GM11168 (cell line): ENCODE measurements around the gene CCR7.

Source experiments
- in situ Hi-C: fragments of 300-500 bp; cut with MboI; formaldehyde crosslinking; loops from one replicate; pipeline ENCODE4 v1.12.0; 2022; ENCODE audit warnings: low sequenced_read_pairs; ENCODE audit not compliant: unreplicated experiment

The CCR7 gene

DNA sequence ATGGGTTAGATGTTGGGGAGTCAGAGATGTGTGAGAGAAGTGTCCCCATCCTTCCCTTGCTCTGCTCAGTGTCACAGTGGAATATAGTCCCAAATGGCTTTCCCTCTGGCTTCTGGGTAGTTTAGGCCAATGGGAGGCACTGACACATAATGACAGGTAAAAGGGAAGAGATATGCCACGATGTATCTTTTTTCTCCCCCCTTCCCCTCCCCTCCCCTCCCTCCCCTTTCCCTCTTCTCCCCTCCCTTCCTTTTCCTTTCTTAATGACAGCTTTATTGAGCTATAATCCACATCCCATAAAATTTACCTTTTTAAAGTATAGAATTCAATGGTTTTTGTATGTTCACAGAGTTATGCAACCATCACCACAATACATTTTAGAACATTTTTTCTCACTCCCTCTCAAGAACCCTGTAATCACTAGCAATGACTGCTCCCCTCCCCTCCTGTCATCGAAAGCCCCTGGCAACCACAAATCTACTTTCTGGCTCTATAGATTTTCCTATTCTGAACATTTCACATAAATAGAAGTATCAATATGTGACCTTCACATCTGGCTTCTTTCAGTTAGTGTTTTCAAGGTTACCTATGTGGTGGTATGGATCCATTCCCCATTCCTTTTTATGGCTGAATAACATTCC is 617 bp upstream of the CCR7 start:
- in situ Hi-C loops = no loop called here

DNA sequence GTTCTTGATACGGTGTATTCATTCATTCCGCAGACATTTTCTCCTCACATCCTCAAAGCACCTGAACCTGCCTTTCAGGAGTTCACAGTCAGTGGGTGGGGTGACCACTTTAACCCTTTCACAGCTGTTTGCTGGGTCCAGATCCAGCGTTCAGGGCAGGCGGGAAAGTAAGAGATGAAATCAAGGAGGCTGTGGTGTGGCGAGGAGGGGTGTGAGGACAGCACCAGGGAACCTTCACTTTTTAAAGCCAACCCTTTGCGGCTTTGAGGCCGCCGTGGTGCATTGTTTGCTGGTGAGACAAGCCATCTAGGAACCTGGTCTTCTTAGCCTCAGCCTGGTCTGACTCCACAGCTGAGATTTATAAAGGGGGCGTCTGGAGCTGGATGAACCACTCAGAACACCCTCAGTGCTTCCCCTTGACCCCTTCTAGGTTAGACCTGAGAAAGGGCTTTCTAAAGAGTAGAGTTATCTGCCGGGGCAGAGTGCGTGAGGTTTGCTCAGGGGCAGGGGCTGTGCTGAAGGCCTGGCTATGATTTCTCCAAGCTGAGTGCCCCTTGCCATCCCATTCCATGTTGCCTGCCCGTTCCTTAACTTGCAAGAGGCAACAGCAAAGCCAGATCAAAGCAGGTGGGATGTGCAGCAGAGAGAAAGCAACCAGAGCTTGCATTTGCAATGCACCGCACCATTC is 933 bp downstream of the CCR7 start:
- in situ Hi-C loops = loop anchor here (5.0 kb wide), 1 partner anchor 38 kb away; no protein-coding TSS in a partner anchor

DNA sequence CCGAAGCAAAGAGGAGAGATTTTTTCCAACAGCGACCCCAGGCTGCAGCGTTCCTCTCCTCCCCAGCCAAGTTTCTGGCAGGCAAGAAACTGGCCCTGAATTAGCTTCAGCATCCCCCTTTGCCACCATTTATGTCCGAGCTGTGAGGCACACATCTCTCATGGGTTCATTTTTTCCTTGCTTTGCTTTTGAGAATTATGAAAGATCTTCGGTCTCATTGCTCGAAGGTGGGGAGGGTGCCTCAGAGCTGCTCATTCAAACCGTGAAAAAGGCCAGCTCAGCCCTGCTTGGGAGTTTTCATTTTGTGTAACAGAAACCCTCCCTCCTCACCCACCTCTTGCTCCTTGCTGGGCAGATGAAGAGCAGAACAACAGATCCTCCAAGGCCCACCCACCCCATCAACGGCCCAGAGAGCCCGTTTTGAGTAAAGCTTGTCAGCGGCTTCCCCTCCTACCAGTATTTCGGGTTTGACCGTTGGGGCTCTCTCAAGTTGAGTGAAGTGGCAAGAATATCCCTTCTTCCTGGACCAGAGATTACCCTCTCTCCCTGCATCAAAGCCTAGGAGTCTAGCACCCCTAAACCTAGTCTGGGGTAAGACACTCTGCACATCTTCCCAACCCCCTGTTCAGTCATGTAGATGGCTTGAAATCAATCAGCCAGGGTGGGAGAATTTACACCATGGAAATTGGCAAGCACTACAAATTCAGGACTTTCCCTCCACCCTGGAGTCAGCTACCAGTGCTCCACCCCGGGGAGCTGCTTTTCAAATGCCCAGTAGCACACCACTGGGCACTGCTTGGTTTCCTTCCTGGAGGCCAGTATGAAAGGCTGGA is 1.8 kb downstream of the CCR7 start:
- in situ Hi-C loops = loop anchor here (5.0 kb wide), 1 partner anchor 39 kb away; no protein-coding TSS in a partner anchor

DNA sequence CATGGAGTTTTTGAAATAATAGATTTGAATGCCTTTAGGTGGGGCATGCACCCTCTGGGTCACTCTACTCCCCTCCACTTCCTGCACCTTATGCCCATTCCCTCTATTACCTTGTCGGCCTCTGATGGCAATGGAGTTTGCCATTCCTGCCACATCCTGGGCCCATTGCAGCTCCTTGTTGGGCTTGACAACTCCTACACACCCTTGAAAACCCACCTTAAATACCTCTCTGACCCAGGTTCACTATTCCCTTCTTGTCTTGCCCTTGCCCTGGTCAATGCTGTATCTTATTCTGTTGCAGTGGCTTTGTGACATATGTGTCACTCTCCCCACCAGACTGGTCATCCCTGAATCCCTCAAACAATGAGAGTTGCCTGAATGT is 2.4 kb downstream of the CCR7 start:
- in situ Hi-C loops = loop anchor here (5.0 kb wide), 1 partner anchor 39 kb away; no protein-coding TSS in a partner anchor

DNA sequence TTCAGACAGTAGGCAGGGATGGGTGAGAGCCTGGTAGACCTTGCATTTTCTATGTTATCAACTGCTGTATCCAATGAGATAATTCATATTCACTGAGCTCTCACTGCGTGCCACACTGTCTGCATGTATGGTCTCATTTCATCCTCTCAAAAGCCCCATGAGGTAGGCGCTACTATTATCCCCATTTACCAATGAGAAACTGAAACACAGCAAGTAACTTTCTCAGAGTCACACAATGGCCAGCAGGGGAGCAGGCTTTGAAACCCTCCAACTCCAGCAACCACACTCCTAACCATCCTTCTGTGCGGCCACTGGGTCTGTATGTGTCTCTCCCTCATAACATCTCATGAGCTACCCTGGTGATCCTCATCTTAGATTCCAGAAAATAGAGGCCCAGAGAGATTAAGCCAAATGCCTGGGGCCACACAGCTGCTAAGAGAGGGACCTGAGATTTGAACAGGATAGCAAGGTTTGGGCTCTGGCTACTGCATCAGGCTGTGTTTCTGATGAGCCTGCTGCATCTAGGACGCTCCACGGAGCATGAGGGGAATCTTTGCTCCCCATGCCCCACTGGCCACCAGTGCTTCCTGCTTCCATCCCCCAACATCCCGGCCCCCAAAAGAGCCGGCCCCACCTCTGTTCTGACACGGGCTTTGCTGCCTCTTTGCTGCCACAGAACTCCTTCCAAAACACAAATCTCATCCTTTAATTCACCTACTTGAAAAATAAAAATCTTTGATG is 3.2 kb downstream of the CCR7 start:
- in situ Hi-C loops = loop anchor here (5.0 kb wide), 1 partner anchor 40 kb away; no protein-coding TSS in a partner anchor

DNA sequence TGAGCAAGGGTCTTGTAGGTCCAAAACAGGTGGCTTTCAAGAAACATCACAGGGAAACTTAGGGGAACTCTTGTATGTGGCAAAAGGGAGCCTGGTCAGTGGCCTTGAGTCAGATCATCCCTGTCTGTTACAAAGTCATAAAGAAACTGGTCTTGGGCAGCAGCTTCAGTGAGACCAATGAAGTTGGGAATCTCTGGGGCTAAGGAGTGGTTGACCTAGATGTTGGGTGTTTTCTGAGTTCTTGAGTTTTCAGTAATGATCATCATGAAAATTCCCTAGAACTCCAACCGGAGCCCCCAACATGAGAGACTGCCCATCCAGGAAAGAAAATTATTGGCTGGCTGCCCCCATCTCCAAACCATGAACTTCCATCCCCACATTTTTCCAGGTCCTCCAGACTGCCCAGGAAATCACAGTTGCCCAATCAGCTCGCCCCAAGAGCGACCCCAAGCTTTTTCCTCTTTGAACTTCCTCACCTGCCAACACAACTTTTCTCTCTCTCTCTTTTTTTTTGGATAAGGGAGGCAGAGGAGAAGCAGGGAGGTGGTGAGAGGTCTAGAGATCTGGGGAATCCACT is 3.9 kb downstream of the CCR7 start:
- in situ Hi-C loops = loop anchor here (5.0 kb wide), 1 partner anchor 41 kb away; no protein-coding TSS in a partner anchor

DNA sequence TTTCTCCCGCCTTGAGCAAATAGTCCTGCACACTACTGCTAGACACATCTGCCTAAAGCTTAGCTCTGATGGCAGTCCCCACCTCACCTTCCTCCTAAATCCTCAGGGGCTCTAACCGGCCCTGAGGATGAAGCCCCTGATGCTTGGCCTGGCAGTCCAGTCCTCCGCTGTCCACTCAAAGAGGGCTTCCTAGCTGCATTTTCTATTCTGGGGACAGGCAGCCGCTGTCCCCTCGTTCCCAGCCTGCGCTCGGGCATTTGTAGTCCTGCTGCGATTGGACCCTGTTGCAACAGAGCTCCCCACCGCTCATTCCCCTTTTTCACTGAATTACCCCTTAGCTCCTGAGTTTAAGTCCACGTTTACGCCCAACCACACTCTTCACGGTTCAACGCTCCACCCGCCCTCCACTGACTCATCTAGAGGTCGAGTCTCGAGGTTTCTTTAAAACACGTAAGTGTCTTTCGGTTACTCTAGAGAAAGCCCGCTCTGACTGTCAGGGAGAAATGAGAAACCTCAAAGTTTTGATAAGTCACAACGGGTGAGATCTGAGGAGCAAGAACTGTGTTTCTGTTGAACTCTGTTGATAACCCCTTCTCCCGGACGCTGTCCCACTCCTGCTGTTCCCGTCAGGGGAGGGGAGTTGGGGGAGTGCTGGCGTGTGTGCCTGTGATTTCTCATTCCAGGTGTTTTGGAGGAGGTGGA is 4.5 kb downstream of the CCR7 start:
- in situ Hi-C loops = loop anchor here (5.0 kb wide), 1 partner anchor 42 kb away; no protein-coding TSS in a partner anchor

DNA sequence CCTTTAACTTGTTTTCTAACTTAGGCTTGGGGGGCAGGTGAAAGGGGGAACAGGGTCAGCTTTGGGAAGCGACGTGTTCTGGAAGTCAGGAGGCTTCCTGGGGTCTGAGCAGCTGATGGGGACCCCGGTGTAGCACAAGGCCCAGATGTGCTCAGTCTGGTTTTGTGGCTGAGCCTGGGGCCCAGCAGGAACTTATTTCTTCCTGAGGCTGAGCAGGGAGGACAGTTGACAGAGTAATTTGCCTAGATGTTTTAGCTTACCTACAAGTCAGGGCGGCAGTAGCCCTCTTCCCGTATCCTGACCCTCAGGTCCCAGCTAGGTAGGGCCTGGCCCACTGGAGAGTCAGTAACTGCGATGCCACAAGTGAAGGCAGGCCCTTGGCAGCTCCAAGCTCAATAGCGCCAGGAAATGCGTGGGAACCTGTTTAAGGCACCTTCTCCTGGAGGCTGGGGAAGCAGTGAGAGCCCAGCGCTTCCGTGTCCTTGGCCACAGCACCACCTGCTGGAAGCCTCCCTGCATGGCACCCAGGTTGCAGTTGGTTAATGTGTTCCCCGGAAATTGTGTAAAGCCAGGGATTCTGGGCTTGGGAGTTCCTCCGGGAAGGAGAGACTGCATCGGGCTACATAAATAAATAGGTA is 5.2 kb downstream of the CCR7 start:
- in situ Hi-C loops = loop anchor here (5.0 kb wide), 1 partner anchor 42 kb away; no protein-coding TSS in a partner anchor

DNA sequence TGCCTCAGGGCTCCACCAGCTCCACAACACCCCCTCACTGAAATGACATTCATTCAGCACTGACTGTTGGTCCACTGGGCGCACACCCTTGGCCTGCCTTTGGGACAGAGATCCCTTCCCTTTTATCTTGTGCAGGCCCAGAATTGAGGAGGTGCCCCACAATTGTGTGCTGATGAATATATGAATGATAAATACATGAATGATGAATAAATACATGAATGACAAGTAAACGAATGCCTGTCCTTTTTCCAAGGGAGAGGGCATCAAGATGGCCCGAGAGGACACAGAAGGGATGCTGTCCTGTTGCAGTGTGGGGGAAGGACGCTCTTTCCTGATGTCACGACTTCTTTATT is 5.7 kb downstream of the CCR7 start:
- in situ Hi-C loops = no loop called here

DNA sequence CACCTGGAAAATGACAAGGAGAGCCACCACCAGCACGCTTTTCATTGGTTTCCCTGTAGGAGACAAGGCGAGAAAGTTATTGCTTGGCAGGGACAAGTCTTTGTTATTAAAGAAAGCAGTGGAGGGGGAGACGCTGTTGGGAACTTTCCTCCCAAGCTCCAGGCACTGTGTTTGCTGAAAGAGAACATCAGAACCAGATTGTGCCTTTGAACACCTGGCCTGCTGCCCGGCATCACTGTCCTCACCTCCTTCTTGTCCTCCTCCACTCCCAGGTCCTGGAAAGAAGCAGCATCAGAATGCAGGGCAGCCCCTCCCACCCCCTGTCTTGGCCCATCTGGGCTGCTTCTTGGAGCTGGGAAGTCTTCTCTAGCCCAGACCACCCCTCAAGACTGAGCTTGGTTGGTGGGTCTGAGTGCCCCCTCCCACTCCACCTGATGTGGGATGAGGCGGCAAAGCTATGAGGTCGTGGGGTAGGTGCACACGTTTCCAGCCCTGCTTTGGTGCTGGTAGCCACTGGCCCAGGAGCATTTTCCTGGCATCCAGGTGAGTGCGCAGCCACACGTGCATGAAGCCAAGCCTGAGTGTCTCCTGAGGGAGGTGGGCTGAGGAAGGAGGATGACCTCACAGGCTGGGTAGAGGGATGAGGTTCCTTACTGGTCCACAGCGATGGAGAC is 6.2 kb downstream of the CCR7 start:
- in situ Hi-C loops = no loop called here

DNA sequence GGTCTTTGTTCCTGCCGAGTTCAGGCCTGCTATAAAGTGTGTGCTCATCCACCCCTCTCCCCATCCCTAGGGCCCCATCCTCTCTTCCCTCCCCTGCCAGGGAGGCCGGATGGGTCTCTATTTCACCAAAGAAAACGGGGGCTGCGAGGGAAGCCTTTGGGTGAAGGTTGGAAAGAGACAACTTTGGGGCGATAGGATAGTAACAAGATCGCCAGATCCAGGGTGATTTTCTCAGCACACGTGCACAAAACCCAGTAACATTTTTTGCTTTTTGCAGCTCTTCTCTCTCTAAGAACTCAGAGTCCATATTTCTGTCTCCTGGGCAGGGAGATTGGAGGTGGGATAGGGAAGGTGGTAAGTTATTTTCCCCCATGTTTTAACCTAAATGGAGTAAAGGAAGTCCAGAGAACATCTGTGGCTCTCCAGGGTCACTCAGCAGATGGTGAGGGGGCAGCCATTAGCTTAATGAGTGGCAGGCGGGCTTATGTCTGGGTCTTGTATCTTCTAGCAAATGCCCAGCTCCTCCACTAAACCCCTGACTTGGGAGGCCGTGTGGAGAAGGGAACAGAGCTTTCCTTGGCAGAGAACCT is 6.9 kb downstream of the CCR7 start:
- in situ Hi-C loops = no loop called here

DNA sequence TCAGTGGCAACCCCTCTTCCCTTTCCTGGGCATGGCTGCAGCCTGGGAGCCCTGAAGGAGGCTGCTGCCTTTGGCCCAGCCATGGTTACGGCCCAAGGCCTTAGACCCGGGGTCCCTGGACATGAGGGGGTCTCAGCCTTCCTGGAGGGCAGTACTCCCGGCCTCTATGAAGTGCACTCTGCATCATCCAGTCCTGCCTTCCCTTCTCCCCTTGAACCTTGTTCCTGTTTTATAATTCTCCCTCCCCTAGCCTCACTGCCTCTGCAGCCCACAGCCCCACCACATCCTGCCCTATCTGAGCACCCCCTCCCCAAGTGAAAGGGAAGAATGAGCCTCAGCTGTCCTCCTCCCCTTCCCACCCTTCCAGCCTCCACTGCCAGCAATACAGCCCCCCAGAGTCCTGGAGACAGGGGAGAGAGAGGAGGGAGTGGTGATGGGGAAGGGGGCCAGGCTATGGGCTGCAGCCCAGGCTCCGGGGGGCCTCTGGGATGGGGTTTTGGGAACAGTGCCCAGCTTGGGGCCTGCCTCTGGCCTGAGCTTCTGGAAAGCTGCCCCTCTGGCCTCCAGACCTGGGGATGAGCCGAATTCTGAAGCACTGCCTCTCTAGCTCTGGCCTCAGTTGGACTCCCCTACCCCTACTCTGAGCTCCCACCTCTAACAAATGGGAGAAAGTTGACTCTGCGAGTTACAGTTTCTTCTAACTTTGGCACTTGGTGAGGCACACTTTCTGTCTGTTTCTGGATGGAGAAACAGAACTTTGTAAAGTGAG is 7.6 kb downstream of the CCR7 start:
- in situ Hi-C loops = no loop called here

DNA sequence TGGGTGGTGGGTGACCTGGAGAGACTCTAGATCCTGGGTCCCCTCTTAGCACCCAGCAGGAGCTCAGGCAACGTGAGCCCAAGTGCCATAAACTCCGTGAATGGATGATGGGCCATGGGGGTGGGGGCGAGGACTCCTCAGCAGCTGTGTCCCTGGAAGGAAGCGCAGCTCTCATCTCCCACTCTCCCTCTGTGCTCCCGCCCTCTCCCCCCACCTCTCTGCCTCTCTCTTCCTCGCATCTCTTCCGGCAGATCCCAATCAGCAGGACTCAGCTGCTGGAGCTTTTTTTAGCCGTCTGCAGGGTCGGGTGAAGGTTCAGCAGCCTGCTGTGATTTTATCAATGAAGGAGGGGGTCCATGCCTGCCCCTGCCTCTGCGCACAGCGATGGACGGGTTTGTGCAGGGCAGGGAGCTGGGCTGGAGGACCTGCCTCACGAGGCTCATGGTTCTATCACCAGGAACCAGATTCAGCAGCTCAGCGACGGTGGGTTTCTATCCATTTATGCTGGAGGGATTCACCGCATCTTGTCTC is 8.3 kb downstream of the CCR7 start:
- in situ Hi-C loops = no loop called here

DNA sequence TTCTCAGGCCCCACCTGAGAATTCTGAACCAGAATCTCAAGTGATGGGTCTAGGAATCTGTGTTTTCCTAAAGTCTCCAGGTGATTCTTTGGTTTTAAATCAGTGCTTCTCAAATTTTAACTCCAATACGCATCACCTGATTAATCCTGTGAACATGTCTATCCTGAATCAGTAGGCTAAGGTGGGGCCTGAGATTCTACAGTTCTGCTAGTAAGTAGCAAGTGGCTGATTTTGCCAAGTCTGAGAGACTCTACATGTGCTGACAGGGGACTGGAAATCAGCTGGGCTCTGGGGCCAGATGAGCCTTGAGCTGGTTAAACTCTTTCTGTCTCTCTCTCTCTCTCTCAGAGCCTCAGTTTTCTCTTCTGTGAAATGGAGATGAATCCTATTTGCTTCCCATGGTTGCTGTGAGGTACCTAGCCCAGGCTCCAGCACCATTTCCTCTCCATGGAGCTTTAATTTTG is 9.0 kb downstream of the CCR7 start:
- in situ Hi-C loops = no loop called here

DNA sequence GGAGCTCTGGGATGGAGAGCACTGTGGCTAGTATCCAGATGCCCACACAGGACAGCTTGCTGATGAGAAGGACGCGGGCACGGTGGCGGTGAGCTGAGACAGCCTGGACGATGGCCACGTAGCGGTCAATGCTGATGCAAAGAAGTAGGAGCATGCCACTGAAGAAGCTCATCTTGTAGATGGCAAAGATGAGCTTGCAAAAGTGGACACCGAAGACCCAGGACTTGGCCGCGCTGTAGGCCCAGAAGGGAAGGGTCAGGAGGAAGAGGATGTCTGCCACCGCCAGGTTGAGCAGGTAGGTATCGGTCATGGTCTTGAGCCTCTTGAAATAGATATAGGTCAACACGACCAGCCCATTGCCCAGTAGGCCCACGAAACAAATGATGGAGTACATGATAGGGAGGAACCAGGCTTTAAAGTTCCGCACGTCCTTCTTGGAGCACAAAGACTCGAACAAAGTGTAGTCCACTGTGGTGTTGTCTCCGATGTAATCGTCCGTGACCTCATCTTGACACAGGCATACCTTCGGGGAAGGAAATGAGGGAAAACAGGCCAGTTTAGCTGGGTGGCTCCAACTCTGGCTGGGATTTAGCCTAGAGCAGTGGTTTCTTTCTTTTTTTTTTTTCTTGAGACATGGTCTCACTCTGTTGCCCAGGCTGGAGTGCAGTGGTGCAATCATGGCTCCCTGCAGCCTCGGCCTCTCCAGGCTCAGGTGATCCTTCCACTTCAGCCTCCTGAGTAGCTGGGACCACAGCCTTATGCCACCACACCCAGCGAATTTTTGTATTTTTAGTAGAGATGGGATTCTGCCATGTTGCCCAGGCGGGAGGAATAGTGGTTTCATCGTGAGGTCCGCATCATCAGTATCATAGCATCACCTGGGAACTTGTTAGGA is 9.7 kb downstream of the CCR7 start:
- in situ Hi-C loops = no loop called here
